ENCODE measurements around the gene DLG2.

DNA sequence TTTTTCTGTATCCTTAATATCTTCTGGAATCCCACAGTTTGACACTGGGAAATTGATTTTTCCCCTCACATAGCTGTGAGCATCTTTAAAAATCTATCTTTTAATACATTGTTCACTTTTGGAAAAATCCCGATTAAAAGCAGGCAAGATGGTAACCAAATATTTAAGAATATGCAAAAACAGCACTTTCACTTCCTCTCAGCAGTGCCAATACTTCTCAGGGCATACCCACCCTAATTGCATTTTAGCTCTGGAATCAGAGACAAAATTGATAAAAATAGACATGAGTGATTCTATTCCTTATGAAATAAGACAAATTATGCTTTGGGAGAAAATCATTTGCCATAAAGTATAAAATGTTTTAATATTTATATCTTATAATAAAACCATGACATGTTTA, 2172.5 kb downstream of the DLG2 start:
- TF ChIP-seq POLR2A (IDR thresholded peaks at IDR 0.05; ENCODE audit: low read depth, low read length) = no peak
- TF ChIP-seq CTCF (IDR thresholded peaks at IDR 0.05; ENCODE audit: extremely low read depth in 1 of 2, insufficient read depth in 1 of 2, low read depth in 1 of 2, low read length in 2 of 2) = no peak
- TF ChIP-seq, protein P1, sequence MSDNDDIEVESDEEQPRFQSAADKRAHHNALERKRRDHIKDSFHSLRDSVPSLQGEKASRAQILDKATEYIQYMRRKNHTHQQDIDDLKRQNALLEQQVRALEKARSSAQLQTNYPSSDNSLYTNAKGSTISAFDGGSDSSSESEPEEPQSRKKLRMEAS (IDR thresholded peaks at IDR 0.05; ENCODE audit: insufficient read depth, insufficient read length) = no peak
- no peak for TF ChIP-seq JUN (IDR thresholded peaks at IDR 0.05; ENCODE audit: borderline replicate concordance, insufficient read depth, insufficient read length, low read depth)
